ENCODE results near the gene ZFP62.
"Not testable (repeated sequence)": the region's sequence is repeated elsewhere in the genome, so short reads cannot be mapped to it uniquely, and the experiment has no call there.

The ZFP62 gene

DNA sequence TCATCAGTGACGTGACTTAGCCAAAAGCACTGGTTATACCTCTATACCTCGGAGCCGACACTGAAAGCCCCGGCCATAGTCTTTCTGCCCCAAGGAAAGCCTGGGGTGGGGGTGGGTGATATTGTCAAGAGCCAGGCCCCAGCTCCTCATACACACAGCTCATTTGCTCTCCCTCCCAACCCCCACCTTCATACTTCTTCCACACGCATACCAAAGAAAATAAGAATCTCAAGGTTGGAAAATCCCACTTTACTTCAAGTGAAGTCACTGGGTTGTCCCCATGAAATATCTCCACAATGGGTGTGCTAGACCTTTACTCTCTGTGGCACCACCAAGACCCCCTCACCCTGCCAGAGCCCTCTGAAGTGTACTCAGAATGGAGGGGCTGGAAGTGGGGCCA lies 31.4 kb downstream of the ZFP62 start:
- DNase-seq, result no peak

DNA sequence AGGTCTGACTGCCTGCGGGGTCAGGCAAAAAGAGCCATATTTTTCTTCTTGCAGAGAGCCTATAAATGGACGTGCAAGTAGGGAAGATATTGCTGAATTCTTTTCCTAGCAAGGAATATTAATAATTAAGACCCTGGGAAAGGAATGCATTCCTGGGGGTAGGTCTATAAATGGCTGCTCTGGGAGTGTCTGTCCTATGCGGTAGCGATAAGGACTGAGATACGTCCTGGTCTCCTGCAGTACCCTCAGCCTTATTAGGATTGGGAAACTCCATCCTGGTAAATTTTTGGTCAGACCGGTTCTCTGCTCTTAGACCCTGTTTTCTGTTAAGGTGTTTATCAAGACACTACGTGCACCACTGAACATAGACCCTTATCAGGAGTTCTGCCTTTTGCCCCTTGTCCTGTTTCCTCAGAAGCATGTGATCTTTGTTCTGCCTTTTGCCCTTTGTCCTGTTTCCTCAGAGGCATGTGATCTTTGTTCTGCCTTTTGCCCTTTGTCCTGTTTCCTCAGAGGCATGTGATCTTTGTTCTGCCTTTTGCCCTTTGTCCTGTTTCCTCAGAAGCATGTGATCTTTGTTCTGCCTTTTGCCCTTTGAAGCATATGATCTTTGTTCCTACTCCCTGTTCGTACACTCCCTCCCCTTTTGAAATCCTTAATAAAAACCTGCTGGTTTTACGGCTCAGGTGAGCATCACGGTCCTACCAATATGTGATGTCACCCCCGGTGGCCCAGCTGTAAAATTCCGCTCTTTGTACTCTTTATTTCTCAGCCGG lies 32.1 kb downstream of the ZFP62 start:
- not testable (repeated sequence) for DNase-seq

DNA sequence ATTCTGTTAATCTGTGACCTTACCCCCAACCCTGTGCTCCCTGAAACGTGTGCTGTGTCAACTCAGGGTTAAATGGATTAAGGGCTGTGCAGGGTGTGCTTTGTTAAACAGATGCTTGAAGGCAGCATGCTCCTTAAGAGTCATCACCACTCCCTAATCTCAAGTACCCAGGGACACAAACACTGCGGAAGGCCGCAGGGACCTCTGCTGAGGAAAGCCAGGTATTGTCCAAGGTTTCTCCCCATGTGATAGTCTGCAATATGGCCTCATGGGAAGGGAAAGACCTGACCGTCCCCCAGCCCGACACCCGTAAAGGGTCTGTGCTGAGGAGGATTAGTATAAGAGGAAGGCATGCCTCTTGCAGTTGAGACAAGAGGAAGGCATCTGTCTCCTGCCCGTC lies 33.7 kb downstream of the ZFP62 start:
- DNase-seq, result not testable (repeated sequence)

DNA sequence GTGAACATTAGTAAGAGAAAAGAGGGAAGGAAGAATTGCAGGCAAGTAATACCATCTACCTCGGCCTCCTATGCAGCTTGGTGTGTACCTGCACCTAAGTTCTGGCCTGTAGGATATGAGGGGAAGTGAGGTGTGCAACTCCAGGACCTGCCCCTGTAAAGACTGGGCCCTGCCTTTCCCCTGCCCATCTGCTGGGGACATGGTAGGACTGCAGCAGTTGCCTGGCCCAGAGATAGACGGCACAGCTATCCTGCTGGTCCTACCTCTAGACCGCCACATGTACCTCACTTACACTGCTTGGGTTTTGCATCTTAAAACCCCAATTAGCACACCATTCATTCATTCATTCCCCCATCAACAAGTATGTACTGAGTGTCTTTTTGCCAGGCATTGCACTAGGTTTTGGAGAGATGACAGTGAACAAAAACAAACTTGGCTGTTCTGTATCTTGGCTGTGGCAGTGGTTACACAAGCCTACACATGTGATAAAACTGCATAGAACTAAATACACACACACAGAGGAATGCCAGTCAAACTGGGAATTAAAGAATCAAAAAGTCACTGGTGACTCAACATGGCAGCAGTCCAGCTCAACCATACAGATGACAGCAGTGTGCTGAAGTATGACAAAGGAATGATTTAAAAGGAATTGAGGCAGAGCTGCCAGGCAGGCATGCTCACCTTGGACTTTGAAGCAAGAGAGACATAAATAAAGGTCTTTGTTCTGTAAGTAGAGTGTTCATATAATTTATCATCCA lies 35.1 kb downstream of the ZFP62 start:
- DNase-seq, result no peak

DNA sequence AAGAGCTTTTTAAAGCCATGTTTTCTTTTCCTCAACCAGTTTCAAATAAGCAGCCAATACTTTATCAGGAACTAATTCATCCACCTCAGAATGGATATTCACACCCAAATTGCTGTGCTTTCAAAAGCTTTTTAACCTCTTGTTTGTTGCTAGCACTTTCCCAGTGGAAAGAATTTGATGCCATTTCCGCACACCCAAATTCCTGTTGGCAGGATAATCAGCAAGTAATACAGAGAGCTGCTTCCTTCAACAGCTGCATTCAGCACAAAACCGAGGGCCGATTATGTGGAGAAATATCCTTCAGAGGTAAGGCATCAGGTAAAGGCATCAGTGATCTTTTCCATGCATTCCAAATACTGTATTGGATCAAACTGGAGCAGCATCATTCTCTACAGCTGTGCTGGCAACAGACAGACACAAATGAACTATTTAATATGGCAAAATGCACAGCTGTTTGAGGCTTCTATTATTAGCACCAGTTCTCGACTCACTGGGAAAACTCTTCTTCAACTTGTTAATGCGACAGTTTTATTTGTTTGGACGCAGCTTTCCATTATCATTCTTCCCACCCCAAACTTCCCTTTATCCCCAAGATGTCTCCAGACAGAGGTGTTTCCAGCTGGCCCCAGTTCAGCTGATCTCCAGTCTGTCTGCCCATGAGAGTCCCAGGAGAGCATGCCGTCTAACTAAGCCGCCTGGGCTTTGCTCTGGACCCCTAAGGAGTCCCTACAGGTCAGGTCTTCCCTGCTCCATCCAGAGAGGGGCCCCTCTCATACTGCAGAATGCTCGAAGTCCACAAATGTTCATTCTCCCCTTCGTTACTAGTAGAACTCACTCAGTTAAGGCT lies 36.2 kb downstream of the ZFP62 start:
- DNase-seq, result no peak

DNA sequence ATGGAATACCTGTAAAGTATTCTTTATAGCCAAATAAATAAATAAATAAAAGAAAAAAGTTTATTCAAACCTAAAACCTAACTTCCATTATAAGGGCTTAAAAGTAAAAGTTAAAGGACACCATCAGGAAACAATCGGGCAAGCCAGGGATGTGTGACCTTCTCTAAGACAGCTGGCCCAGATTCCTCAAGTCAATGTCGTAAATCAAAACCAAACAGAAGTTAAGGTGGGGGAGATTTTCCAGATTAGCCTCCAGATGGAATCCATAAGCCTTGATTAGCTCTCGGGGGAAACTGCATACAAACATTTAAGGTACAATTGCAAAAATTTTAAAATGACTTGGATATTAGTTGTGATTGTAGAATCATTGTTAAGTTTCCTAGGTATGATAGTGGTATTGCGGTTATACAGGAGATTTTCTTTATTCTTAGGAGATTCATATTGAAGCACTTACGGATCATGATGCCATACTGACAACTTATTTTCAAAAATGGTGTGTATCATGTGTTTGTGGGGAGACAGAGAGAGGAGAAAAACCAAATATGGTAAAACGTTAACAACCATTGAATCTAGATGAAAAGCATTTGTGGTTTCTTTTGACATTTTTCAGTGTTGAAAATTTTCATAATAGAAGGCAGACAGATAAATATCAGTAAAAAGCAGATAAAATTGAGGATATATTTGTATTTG lies 37.0 kb downstream of the ZFP62 start:
- peak in 1 of 5 experiments; percentile 51 for DNase-seq

DNA sequence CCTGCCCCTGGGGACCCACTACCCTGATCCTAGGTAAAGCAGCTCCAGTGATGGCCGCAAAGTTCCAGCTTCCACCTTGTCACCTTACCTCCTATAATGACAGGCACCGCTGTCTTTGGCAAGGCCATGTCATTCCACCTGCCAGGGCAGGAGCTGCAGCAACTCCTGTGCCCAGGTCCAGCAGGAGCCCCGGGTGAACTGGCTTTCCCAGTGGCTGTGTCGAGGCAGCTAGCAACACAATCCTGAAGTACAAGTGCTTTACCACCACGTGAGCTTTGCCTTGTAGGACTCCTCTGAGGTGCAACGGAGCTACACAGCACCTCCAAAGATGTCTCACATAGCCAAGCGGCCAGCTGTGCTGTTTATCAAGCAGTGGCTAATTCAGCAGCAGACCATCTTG lies 37.7 kb downstream of the ZFP62 start:
- no peak for DNase-seq

DNA sequence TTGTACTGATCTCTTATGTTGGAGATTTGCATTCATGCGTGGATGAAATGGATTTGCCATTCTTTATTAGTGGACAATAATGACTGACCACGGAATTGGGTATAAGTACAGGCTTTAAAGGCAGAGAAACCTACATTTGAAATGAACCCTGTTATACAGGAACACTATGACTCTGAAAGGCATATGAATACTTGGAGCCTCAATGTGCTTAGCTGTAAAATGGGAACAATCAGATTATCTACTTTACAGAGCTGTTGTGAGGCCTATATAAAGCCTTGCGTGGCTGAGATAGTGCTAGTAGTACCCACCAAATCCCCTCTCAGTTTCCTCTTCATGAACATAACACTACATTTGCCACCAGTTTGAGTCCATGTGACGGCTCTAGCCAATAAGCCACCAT lies 39.5 kb downstream of the ZFP62 start:
- DNase-seq, result no peak

DNA sequence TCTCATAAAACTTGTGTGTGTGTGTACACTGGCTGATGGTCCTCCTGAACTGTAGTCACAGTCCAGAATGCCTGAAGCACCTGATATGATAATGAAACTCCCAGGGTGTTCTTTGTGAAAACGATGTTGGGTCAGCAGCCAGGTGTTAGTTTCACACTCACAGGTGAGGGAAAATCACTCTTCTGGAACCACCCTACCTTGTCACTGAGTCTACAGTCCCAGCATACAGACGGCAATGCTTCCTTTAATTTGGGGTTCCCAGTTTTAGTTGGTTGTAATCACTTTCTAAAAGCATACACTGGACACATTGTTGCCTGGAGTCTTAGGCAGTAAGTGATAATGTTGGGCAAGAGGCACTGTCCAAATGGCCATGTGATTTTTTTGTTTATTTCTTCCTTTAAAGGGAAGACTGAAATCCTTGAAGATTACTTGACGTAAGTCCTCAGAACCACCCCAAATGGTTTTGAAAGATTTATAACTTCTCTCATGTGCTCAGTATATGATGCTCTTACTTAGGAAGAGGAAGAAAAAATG lies 40.2 kb downstream of the ZFP62 start:
- no peak for DNase-seq

DNA sequence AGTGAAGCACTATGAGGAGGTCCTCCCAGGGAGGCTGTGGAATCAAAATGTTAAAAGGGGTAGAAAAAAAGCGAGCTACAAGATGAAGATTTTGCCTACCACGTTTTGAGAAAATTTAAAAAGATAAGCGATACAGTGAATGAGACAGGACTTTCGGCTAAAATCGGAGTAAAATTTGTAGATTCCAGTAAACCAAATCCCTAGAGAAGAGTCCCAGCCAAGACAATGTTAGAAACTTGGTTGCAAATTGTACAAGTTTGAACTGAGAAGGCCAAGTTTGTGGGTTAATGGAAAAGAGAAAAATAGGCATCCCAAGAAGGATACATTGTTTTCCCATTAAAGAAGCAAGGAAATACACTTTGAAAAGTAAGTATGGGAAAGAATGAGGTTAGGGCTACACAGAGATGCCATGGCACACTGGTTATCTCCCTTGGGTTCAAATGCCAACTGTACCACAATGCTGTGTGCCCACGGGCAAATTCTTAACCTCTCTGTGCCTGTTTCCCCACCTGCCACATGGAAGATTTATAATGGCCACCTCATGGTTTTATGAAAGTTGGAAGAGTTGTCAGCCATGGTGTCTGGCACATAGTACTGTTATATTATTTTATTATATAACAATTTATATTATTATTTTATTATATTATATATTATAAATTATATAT lies 42.3 kb downstream of the ZFP62 start:
- no peak for DNase-seq

DNA sequence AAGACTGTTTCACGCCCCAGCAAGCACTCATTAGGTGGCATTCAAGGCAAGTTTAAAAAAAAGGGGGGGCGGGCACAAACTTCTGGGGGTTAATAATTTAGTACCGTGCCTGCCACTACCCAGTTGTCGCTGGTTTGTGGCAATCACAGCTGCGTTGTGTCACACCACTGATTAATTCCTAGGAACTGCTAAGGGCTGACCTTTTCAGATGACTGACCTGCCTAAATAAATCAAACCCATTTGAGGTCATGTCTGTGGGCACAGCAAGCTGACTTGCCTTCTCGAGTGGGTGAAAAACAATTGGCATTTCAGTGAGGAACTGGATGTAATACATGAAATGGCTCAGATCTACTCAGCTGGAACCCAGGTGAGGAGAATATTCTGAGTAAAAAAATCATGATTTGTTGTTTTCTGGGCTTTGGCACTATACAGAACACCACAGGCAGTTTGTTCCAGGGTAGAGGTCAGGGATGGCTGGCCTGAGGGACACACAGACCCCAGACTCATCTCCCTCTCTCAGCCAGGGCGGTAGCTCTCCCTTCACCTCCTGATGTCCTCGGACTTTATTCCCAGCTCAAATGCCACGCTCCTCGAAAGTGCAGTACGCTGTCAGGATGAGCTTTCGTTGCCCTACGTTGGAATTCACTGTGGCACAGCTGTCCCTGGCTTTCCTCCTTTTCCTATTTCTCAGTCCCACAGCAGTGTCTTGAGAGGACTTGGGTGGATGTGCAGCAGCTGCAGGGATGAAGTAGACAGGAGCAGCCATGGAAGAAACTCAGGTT lies 43.0 kb downstream of the ZFP62 start:
- DNase-seq, result no peak

DNA sequence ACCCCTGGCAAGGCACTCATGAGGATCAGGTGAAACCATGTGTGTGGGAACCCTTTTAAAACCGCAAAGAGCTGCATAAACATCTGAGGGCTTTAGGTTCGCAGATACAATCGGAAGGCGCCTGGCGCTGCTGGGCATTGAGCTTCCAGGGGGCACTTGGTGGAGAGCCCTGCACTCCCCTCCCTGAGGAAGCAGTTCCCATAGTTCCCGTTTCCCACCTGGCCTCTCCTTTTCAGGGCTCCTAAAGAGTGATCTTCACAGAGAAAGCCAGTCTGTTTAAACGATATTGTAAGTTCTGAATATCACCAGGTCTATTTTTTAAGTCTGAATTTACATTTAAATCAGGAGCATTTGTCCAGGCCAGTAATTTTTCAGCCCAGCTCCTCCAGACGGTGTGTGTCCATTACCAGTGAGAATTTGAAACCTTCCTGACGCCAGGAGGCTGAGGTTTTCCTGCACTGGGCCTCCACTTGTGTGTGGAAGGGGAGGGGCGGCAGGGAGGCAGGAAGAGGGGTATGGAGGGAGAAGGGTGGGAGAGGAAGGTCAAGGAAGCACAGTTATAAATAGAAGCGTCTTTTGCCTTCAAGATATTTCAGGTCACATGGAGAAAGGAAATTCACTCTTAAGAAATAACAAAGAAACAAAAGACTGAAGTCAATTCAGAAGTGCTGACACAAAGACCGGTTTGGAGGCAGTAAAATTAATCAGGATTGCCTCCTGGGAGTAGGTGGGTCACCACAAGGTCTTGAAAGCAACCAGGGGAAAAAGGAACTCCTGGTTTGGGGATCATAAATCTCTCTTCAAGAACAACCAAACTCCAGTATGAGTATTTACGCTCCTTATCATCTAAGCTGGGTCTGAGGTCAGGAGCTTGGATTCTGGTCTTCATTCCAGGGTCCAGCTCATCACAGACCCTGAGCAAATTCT lies 44.2 kb downstream of the ZFP62 start:
- DNase-seq, result peak in 1 of 5 experiments; percentile 49

DNA sequence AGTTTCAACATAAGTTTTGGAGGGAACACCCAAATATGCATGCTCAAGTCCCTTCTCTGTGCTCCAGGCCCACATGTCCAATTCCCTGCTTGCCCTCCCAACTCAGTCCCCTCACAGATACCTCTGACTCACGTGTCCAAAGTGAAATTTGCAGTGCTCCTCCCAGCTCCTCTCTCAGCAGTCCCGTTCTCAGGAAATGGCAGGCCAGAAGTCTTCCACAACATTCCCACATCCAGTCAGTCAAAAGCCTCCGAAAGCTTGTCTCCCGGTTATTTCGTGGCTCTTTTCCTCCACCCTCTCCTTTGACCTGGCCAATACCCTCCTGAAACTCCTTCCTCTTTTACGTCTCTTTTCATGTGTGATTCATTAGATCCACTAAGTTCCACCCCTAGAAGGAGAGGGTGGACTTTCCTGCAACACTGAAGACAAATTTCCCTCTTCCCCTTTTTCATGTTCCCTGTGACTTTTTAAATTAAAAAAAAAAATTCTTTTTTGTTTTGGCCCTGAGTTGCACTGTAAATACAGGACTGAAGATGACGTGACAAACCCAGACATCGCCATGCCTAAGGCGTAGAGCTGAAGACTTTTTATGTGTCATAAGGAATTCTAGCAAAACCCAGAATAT lies 45.7 kb downstream of the ZFP62 start:
- DNase-seq, result no peak

DNA sequence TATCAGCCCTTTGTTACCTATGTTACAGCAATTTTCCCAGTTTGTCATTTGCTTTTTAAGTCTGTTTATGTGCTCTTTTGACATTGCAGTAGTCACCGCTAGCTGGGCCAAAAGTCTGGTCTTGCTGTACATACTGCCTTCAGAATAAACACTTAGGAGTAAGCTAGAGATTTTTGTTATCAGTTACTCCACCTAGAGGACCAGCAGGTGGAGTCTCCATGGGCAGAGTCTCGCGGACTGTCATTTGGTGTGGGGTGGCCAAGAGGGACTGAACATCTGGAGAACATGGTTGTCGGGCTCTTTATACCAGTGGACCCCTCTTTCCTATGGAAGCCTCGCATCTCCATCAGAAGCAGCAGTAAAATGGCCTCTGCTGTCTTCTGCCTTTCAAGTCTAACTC lies 47.7 kb downstream of the ZFP62 start:
- no peak for DNase-seq

DNA sequence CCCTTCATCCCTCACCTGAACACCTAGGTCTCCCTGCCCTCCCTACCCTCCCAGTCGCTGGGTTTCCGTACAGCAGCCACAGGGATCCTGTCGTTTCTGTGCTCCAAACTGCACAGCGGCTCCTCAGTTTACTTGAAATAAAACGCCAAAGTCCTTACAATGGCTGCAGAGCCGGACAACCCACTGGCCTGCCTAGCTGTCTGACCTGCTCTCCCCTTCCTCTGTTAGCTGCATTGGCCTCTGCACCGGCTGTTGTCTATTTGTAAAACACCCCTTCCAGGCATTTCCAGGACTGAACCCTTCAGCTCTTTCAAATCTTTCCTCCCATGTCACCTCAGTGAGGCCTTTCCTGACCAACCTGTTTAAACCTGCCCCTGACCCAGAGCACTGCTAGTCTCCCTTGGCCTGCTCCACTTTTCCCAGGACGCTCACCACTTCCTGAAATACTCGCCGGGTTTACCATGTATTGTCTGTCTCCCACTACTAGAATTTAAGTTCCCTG lies 49.4 kb downstream of the ZFP62 start:
- DNase-seq, result no peak

DNA sequence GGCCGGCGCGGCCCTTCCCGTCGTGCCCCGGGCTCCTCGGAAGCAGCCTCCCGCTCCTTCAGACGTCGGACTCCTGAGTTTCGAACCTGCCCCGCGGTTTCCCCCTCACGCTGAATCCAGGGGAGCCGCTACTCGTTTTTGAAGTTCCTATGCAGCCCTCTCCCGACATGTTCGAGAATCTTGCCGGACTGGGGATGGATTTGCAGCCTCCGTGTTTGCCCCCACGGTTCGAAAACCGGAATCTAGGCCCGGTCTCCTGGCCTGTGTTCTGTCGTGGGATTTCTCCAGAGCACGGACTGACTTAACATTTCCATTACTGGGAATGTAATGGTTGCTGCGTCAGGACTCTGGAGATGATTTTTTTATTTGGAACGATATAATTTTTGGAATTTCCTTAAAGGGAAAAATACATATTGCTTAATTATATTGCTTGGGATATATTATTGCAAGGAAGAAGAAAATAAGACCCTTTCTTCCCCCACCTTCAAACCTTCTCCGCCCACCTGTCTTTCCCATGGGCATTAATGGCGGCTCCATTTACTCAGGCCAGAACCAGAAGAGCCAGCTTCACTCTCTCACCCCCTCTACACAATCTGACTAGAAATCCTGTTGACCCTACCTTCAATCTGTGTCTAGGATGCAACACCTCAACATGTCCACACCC lies 50.0 kb downstream of the ZFP62 start:
- no peak for DNase-seq

DNA sequence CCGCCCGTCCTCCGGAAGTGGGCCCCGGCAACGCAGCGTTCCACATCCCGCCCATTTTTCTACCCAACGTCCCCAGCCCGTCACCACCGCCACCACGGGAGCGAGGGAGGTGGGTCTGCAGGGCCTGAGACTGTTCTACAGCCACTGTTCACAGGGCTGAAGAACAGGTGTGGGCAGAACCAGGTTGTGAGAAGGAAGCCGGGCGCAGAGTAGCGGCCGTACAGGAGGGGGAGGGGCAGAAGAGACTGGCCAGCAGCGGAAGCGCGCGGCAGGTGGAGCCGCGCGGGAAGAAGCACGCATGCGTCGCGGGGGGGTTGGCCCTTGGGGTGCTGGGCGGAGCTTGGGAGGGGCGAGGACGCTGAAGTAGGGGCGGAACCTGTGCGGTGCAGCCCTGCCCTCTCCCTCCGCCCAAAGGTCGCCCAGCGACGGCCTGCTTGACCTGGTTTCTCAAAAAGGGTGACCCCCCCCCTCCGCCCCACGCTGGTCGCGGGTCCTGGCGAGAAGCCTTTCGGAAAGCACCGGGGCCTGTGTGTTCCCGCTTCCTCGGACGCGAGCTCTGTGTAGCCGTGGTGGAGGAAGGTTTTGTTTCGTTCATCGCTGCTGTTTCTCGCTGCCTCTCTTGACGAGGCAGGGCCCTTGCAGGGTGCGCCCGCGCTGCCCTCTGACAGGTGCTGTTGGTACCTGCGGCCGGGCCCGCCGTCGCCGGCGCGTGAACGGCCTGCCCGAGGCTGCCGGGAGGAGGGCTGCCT lies 50.7 kb downstream of the ZFP62 start:
- peak; percentile 92 to 98 (median 95) for DNase-seq
